Uterus (tissue), 2 donors: ENCODE results near the gene THAP11.

ENCODE experiments used
- POLR2A ChIP-seq, 2 donors: fragments of 450-650 bp; IDR thresholded peaks; one replicate each; pipeline ENCODE4 v1.6.1; 2016; ENCODE audit warnings: antibody characterized with exemption in 2 of 2, mild to moderate bottlenecking in 1 of 2, moderate library complexity in 1 of 2
- TF ChIP-seq, protein P1 (sequence below), 4 experiments: fragments of 200-600 bp in 2 of 4; fragments of 450-650 bp in 2 of 4; sonication (generic) in 2 of 4; IDR thresholded peaks; one replicate each; pipeline ENCODE4 v1.5.1; 2016 to 2019; ENCODE audit warnings: antibody characterized with exemption in 4 of 4, mild to moderate bottlenecking in 2 of 4, moderate library complexity in 1 of 4

DNA sequence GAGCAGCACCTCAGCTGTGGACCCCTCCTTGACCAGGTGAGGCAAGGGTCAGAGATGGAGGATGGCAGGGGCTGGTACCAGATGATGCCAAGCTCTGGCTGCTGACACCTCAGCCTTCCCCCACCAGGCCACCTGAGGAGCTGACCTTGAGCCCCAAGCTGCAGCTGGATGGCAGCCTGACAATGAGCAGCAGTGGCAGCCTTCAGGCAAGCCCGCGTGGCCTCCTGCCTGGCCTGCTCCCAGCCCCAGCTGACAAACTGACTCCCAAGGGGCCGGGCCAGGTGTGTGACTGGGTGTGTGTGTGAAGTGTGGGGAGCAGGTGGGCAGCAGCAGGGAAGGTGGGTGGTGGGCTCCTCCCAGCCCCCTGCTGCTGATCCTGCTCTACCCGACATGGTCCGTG lies 37.8 kb downstream of the THAP11 start:
- TF ChIP-seq, protein P1, sequence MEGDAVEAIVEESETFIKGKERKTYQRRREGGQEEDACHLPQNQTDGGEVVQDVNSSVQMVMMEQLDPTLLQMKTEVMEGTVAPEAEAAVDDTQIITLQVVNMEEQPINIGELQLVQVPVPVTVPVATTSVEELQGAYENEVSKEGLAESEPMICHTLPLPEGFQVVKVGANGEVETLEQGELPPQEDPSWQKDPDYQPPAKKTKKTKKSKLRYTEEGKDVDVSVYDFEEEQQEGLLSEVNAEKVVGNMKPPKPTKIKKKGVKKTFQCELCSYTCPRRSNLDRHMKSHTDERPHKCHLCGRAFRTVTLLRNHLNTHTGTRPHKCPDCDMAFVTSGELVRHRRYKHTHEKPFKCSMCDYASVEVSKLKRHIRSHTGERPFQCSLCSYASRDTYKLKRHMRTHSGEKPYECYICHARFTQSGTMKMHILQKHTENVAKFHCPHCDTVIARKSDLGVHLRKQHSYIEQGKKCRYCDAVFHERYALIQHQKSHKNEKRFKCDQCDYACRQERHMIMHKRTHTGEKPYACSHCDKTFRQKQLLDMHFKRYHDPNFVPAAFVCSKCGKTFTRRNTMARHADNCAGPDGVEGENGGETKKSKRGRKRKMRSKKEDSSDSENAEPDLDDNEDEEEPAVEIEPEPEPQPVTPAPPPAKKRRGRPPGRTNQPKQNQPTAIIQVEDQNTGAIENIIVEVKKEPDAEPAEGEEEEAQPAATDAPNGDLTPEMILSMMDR (IDR thresholded peaks at IDR 0.05): no peak
- no peak for TF ChIP-seq POLR2A (IDR thresholded peaks at IDR 0.05)
